ENCODE results near the gene ABITRAM.

GRCh38 chr9:108905494-108905893 is 28.7 kb upstream of the ABITRAM start:
- TF ChIP-seq CTCF (IDR thresholded peaks at IDR 0.05; ENCODE audit: poor library complexity, severe bottlenecking) (no peak), REST (IDR thresholded peaks at IDR 0.05; ENCODE audit: borderline replicate concordance) (no peak), POLR2AphosphoS5 (IDR thresholded peaks at IDR 0.05) (no peak), TAF1 (IDR thresholded peaks at IDR 0.05; ENCODE audit: low read depth) (no peak), EZH2 (IDR thresholded peaks at IDR 0.05; ENCODE audit: borderline replicate concordance, insufficient read depth, low read length, poor library complexity, severe bottlenecking) (no peak), SMC3 (conservative IDR thresholded peaks at IDR 0.05; ENCODE audit: poor library complexity) (no peak), RAD21 (conservative IDR thresholded peaks at IDR 0.05) (no peak), MXI1 (conservative IDR thresholded peaks at IDR 0.05; ENCODE audit: poor library complexity, severe bottlenecking) (no peak), EP300 (conservative IDR thresholded peaks at IDR 0.05; ENCODE audit: poor library complexity, severe bottlenecking) (no peak)
